Measurements from ENCODE around the gene COBLL1.

The COBLL1 gene

GRCh38 chr2:164675687-164676086 lies 165.9 kb downstream of the COBLL1 start:
- DNase-seq: no peak

- no peak for DNase-seq
Observed at GRCh38 chr2:164675027-164675426, 166.6 kb downstream of the COBLL1 start.

- no peak for DNase-seq
Observed at GRCh38 chr2:164671664-164672396, 169.8 kb downstream of the COBLL1 start.

GRCh38 chr2:164669291-164669690 lies 172.3 kb downstream of the COBLL1 start:
- DNase-seq: no peak

- no peak for DNase-seq
Observed at GRCh38 chr2:164667566-164667965, 174.1 kb downstream of the COBLL1 start.

- DNase-seq: no peak
Observed at GRCh38 chr2:164664070-164664469, 177.6 kb downstream of the COBLL1 start.

- DNase-seq: no peak
Observed at GRCh38 chr2:164662868-164663631, 178.6 kb downstream of the COBLL1 start.

GRCh38 chr2:164662066-164662465 lies 179.6 kb downstream of the COBLL1 start:
- DNase-seq: no peak

- DNase-seq: no peak
Observed at GRCh38 chr2:164661349-164661748, 180.3 kb downstream of the COBLL1 start.

GRCh38 chr2:164657129-164657528 lies 184.5 kb downstream of the COBLL1 start:
- no peak for DNase-seq

- DNase-seq: no peak
Observed at GRCh38 chr2:164655750-164656149, 185.9 kb downstream of the COBLL1 start.

GRCh38 chr2:164655336-164655735 lies 186.3 kb downstream of the COBLL1 start:
- no peak for DNase-seq

- no peak for DNase-seq
Observed at GRCh38 chr2:164651361-164651760, 190.3 kb downstream of the COBLL1 start.

GRCh38 chr2:164644036-164644700 lies 197.5 kb downstream of the COBLL1 start:
- no peak for DNase-seq

GRCh38 chr2:164642946-164643555 lies 198.6 kb downstream of the COBLL1 start:
- DNase-seq: no peak

- no peak for DNase-seq
Observed at GRCh38 chr2:164642268-164642667, 199.4 kb downstream of the COBLL1 start.
